HG03108 (cell line): ENCODE results near the gene CCDC69.

Experiments
- ATAC-seq: cut with Tn5 transposase; IDR thresholded peaks from one replicate; pipeline ENCODE4 v1.9.1; 2021; ENCODE audit warnings: moderate library complexity; ENCODE audit not compliant: unreplicated experiment

Gene CCDC69

DNA sequence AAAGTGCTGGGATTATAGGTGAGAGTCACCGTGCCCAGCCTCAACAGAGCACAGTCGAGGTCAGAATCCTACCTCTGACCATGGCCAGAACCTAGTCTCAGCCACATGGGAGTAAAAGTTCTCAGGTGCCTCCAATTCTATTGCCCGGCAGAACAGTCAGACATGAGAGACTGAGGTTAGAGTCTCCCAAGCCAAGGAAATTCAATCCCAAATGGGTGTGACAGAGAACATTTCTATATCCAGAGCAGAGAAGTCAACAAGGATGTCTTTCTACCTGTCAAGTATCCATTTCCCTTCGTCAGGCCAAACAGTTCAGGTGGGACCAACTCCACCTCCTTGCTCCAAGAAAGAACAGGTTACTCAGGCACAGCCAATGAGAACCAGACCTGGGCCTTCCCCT lies 76.9 kb downstream of the CCDC69 start:
- no peak for ATAC-seq

DNA sequence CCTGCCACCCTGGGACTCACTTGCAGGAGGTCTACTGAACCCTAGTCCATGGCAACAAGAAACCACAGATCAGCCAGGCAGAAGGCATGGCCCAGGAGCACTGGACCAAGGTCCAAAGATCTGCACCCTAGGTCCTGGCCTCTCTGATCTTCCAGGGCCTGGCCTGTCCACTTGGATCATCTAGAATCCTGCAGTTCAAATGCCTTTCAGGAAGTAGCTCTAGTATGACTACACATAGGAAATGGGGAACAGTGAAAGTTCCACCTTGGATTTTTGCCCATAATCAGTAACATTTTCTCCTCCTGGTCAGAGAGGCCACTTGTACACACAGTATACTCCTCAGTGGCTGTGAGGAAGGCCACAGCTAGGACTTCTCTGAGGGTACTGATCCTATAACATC lies 77.8 kb downstream of the CCDC69 start:
- ATAC-seq = no peak

GRCh38 chr5:151144922-151145321 lies 79.0 kb downstream of the CCDC69 start:
- ATAC-seq = no peak

DNA sequence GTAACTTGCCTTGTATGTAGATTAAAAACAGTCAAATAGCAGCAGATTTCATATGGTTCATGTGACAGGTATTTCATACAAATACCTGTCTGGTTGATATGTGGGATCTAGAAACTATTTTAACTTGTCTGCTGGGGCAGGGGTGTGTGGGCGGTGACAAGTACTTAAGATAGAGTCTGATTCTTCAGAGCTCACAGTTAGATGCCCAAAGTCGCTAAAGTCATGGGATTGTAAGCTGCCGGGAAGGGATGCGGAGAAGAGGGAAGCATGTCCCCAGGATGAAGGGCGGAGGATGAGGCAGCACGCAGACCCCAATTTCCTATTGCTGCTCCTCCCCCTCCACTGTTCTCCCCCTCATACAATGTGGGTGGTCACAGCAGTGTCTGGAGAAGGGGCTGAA lies 79.6 kb downstream of the CCDC69 start:
- ATAC-seq = no peak

- ATAC-seq = no peak
Observed at GRCh38 chr5:151143645-151144044, 80.2 kb downstream of the CCDC69 start.

DNA sequence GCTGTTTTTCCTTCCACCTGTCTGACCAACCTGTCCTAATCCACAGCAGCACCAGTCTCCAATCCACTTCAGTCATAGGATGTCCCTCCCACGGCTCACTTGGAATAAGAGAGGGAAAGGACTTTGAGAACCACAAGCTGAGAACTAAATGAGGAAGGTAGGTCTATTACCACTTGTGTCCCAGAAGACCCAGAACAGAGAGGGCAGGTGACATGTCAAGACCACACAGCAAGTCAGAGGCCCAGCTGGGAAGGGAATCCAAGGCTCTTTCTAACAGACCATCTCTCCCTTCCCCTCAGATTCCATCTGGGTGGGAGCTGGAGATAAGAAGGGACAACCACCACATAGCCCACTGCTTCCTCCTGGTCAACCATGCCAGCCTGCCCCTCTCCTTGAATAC lies 81.0 kb downstream of the CCDC69 start:
- ATAC-seq = no peak

- ATAC-seq = peak; percentile 93
Observed at GRCh38 chr5:151141535-151141934, 82.4 kb downstream of the CCDC69 start.

GRCh38 chr5:151140686-151141459 lies 83.0 kb downstream of the CCDC69 start:
- no peak for ATAC-seq

GRCh38 chr5:151139646-151140045 lies 84.2 kb downstream of the CCDC69 start:
- ATAC-seq = no peak

- ATAC-seq = no peak
Observed at GRCh38 chr5:151139015-151139414, 84.9 kb downstream of the CCDC69 start.

GRCh38 chr5:151138114-151138513 lies 85.8 kb downstream of the CCDC69 start:
- ATAC-seq = no peak

DNA sequence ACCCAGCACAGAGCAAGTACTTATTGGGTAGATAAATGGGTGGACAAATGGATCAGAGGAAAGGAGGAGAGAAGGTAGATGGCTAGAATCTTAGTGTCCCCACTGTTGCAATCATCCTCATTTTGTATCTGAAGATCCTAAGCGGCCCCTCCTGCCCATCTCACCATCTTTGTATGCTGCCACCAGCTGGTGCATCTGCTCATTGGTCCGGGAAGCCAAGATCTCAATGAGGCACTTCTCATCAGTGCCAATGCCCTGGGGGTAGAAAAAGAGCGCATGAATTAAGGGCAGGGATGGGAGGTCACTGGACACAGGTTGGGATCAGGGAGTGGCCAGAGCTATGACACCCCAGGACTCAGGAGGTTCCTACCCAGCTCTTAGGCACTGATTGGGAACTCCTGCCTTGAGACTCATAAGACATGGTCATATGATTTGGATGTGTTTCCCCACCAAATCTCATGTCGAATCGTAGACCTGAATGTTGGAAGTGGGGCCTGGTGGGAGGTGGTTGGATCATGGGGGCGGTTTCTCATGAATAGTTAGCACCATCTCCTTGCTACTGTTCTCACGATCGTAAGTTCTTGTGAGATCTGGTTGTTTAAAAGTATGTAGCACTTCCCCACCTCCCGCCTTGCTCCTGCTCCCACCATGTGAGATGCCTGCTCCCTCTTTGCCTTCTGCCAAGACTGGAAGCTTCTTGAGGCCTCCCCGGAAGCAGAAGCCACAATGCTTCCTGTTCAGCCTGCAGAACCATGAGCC lies 86.6 kb downstream of the CCDC69 start:
- no peak for ATAC-seq

GRCh38 chr5:151134228-151134627 lies 89.7 kb downstream of the CCDC69 start:
- ATAC-seq = peak; percentile 62

GRCh38 chr5:151132963-151133362 lies 90.9 kb downstream of the CCDC69 start:
- ATAC-seq = no peak
